ENCODE results near the gene THSD7B. TPM values are rescaled to one million over a fixed set of nuclear protein-coding genes. Genes with fewer than 3 reads are reported as not detected.

THSD7B gene
- total RNA-seq, 1 donor from 2014 or later = not detected

DNA sequence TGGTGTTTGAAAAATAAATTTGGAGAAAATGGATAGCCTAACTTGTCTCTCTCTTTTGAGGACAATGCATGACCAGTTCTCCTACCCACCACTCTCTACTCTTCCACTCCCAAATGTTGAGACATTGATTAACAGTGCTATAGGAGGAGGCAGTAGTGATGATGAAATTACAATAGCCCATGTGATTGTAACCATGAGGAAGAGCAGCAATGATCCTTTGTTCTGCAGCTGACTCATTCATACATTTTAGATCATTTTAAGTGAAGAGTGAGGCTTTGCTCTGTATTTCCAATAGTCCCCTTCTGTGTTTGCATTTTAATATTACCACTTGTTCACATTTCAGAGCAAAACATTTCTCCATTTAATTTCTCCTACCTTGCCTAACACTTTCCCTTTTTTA lies 592.3 kb downstream of the THSD7B start:
- intact Hi-C loops (cut with micrococcal nuclease) = no loop called here

DNA sequence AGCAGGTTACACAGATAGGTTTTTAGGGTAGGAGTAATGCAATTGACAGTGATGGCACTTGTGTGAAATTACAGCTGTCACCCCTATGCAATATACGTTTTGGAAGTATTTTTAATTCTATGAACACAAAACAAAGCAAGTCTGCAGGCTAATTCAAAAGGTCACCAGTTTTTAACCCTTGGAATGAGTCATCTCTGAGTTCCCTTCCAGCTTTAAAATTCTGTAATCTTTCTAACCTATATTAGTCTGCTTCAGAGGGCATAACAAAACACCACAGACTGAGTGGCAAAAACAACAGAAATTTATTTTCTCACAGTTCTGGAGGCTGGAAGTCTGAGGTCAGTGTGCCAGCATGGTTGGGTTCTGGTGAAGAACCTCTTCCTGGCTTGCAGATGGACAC lies 602.0 kb downstream of the THSD7B start:
- intact Hi-C loops (cut with micrococcal nuclease) = no loop called here

DNA sequence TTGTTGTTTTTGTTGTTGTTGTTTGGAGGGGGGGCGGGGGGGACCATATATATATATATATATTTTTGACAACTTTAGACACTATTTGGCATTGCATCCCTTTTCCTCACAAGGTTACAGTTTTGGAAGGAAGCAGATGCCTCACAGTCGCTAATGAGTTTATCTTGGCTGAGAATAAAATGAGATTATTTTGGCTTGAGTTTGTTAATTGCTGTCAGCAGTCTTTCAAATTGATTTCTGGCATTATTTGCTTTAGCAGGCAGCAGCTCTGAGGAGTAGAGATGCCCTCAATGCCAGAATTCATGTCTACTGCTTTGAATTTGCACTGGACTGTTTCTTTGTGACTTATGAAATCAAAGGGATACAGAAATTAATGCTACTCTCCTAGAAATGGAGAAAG lies 603.8 kb downstream of the THSD7B start:
- intact Hi-C loops (cut with micrococcal nuclease) = no loop called here

DNA sequence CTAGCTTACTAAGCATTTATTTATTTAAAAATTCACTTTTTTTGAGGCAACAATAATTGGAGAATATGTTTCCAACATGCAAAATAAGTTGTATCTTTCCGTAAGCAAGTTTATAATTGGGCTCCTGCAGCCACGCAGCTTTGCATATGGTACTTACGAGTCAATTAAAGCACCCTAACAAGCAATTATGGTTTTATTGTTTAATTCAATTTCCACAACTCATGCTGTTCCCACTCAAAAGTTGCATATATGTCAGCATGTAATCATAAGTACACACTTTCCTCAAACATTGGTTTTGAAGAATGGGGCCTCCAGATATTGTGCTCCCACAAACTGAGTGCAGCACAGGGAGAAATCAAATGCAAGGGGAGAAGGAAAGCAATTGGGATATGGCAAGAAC lies 613.8 kb downstream of the THSD7B start:
- intact Hi-C loops (cut with micrococcal nuclease) = no loop called here

DNA sequence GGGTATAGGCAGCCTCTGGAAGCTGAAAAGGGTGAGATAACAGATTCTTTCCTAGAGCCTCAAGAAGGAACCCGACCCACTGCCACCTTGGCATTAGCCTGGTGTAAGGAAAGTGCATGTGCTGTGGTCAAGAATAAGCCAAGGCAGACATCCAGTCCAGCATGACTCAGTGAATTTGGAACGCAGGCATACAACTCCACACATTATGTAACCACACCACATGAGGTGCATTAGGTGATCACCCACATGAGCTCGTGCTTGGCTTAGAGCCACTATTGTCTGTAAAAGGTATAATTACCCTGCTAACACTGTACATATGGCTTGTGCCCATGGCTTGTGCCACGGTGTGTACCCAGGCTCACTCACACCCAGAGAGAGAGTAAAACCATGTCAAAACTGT lies 615.3 kb downstream of the THSD7B start:
- intact Hi-C loops (cut with micrococcal nuclease) = no loop called here

DNA sequence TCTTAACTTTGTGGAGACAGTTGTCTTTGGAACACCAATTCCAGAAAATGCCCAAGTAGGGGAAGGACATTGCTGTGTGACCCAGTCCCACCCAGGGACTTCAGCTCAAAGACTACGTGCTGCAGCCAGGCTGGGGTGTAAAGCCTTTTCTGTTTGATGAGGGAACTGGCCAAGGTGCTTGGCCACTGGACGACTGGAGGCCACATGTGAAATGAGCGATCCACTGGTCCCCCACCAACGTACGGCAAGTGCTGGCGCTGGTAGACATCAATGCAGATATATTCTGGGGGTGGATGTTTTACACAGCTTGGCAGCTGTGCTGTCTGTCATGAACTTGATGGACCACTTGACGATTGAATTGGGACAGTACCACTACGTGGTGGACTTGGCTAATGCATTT lies 616.4 kb downstream of the THSD7B start:
- intact Hi-C loops (cut with micrococcal nuclease) = no loop called here

DNA sequence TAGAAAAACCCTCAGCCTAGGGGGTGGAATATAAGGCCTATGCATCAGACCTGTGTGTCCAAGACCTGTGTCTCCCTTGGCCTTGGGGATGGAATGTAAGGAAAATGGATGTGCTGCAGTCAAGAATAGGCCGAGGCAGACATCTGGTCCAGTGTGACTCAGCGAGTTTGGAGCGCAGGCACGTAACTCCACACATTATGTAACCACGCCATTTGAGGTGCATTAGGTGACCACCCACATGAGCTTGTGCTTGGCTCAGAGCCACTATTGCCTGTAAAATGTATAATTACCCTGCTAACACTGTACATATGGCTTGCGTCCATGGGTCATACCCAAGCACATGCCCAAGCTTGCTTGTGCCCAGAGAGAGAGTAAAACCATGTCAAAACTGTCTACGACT lies 618.0 kb downstream of the THSD7B start:
- intact Hi-C loops (cut with micrococcal nuclease) = no loop called here

DNA sequence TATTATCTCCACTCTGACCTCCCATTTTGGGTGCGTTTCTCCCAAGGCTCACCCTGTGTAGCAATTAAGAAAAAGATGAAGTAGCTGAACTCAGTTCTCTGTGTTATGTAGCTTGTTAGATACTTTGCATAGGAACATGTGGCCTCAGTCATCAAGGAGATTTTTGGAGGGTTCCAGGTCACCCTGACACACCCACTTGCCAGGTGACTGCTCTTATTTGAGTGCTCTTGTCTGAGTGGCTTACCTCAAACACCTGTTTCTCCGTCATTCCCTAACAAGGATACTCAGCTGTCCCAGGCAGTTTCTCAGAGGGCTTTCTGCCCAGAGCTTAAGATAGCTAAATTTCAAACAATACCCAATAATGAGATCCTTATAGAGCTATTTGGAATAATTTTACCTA lies 621.7 kb downstream of the THSD7B start:
- intact Hi-C loops (cut with micrococcal nuclease) = no loop called here

DNA sequence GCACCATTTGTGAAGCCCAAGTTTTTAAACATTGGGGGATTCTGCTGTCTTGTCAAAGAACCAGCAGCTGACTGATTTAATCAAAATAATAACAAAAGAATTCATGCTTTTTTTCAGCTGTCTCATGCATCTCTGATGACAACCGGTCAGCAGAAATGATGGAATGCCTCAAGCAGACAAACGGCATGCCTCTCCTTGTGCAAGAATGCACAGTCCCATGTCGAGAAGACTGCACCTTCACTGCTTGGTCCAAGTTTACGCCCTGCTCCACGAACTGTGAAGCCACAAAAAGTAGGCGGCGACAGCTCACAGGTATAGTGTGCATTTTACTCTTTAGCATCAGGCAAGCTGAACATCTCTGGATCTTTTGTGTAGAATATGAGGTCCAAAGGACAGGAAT lies 640.2 kb downstream of the THSD7B start:
- intact Hi-C loops (cut with micrococcal nuclease) = no loop called here

DNA sequence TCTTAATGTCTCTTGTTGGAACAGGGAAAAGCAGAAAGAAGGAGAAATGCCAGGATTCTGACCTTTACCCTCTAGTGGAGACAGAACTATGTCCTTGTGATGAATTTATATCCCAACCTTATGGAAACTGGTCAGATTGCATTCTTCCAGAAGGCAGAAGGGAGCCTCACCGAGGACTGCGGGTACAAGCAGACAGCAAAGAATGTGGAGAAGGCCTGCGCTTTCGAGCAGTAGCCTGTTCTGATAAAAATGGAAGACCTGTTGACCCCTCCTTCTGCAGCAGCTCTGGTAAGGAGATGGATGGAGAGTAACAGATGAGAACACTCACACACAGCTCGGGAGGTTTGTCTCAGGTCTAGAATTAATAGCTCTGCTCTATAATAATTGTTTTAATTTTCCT lies 646.2 kb downstream of the THSD7B start:
- intact Hi-C loops (cut with micrococcal nuclease) = no loop called here

DNA sequence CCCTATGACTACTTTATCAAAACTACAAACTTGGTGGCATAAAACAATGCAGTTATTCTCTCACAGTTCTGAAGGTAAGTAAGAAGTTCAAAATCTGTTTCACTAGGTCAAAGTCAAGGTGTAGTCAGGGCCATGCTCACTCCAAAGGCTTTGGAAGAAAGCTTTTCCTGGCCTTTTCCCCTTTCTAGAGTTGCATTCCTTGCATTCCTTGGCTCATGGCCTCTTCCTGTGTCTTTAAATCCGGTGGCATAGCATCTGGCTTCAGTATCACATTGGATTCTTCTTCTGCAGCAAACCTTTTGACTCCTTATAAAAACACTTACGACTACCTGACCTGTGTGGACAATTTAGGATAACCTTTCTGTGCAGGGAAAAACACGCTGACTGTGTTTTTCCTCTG lies 655.4 kb downstream of the THSD7B start:
- intact Hi-C loops (cut with micrococcal nuclease) = no loop called here

DNA sequence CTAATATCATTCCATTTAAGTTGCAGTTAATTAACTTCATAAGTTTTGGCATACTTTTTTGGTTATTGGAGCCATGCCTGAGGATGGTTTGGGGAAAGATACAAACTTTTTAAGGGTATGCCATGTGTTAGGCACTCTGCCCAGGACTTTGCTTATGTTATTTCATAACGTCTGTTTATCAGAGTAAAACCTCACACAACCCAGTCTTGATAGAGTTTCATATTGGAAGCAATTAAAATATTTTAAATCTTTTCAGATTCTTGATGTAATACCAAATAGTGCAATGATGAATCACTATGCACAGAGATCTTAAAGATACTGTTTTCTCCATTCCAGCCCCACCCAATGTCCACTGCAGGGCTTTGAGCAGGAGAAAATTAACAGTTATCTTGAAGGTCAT lies 669.8 kb downstream of the THSD7B start:
- intact Hi-C loops (cut with micrococcal nuclease) = no loop called here

DNA sequence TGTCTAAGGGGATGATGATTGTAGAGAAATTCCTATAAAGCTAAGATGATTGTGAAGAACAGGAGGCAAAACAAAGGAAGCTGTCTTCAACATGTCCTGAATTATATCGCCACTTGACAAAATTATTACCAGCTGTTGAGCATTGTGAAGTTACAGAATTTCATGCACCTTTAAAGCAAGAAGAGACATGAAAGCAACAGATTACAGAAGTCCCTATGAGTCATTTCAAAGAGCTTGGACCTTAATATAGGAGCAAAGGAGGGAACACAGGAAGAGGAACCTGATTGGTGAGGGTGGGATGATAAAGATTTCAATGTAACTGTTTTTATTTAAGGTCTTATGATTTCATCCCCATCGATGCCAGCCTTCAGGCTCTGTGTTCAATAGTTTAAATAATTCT lies 672.0 kb downstream of the THSD7B start:
- intact Hi-C loops (cut with micrococcal nuclease) = no loop called here

DNA sequence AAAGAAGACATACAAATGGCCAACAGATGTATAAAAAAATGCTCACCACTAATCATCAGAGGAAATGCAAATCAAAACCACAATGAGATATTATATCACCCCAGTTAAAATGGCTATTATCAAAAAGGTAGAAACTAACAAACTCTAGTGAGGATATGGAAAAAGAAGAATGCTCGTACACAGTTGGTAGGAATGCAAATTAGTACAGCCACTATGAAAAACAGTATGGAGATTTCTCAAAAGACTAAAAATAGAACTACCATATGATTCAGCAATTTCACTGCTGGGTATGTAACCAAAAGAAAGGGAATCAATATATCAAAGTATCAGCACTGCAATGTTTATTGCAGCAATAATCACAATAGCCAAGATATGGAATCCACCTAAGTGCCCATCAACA lies 679.6 kb downstream of the THSD7B start:
- intact Hi-C loops (cut with micrococcal nuclease) = no loop called here

DNA sequence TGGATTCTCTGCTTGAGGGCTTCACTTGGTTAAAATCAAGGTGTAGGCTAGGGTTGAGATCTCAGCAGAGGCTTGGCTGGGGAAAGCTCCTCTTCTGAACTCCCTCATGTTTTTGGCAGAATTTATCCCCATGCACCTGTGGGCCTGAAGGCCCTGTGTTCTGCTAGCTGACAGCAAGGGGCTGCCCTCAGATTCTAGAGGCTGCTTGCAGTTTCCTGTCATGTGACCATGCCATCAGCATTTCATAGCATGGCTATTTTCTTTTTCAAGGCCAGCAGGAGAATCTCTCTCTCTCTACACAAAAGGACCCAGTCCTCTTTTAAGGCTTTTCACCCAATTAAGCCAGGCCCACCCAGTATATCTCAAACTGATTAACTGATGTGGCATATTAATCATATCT lies 684.1 kb downstream of the THSD7B start:
- intact Hi-C loops (cut with micrococcal nuclease) = no loop called here

DNA sequence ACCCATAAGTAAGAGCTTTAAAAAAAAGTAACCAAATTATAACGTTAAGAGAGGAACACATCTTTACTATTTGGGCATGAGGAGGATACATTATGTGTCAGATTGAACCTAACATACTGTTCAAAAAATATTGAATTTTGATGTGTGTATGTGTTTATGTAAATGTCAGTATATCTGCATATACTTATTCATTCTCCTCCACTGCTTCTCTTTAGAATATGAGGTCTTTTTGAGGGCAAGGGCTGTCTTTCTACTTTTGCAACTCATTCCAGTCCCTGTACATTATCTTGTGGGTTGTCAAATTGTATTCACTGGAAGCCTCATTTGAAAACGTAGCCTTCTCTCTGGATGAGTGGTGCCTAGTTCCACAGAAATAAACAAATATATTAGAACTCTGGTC lies 689.5 kb downstream of the THSD7B start:
- intact Hi-C loops (cut with micrococcal nuclease) = no loop called here

DNA sequence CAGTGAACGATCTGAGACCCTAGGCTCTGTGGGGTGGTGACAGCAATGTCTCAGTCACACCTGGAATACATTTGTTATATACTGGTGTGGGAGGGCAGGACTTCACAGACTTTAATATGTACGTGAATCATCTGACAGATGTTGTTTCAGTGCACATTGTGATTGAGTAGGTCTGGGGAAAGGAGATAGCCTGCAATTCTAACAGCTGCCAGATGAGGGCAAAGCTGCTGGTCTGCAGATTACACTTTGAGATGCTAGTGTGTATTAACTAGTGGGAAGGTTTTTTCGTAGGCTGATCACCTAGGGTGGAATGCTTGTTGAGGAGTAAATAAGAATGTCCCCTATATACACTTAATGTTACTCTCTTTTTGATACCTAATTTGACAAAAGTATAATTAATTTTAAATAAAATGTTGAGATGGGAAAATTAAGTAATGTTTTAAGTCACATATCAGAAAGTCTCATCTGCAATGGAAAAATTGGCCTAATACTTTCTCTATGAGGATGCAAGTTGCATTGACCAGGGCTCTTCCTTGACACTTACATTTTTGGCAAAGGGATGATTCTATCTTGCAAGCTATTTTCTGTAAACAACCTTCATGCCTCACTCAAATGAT lies 702.0 kb downstream of the THSD7B start:
- intact Hi-C loops (cut with micrococcal nuclease) = no loop called here

DNA sequence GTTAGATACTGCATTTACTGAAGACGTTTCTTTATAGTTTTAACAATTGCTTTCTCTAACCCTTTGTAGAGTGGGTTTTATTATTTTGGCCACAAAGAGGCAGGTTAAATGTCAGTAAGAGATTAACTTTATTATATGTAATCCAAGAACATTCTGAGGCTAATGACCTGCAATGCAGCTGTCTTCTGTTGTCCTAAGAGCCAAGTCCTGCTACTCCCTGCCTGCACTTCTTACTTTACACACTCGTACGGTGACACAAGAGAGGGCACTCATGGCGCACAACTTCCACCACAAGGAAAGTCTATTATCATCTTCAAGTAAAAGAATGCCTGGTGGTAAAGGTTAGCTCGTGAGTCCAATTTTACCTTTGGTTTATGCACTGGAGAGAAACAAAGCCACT lies 727.9 kb downstream of the THSD7B start:
- intact Hi-C loops (cut with micrococcal nuclease) = no loop called here

DNA sequence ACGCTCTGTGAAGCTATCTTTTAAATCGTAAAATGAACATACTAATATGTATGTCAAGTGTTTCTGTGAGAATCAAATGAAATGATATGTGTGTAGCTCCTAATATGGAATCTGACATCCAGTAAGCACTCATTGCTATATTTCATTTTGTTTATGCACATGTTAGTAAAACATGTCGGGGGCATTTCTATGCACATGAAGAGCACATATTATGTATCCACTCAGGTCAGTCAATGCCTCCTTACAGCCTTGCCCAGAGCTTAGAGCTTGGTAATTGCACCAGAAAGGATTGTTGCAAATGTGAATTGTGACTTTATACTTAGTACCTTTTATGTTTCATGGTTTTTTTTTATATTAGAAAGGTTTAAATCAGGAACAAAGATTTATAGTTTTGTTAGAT lies 735.3 kb downstream of the THSD7B start:
- intact Hi-C loops (cut with micrococcal nuclease) = no loop called here

DNA sequence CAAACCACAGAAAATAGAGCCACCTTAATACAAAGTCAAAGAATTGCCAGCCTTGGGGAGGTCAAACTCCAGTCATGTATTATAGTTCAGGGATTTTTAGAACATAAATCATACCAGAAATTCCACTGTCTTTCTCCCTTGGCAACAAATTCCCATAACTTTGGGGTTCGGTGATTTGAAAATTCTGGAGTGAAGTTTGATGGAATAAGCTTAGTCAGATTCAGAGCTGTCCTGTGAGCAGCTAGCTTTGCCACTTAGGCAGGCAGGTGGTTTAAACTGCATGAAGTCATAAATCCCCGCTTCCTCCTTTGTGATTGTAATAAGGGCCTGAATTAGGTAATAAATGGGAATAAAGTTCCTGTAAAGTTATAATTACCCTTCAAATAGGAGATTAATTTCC lies 741.9 kb downstream of the THSD7B start:
- intact Hi-C loops (cut with micrococcal nuclease) = no loop called here

DNA sequence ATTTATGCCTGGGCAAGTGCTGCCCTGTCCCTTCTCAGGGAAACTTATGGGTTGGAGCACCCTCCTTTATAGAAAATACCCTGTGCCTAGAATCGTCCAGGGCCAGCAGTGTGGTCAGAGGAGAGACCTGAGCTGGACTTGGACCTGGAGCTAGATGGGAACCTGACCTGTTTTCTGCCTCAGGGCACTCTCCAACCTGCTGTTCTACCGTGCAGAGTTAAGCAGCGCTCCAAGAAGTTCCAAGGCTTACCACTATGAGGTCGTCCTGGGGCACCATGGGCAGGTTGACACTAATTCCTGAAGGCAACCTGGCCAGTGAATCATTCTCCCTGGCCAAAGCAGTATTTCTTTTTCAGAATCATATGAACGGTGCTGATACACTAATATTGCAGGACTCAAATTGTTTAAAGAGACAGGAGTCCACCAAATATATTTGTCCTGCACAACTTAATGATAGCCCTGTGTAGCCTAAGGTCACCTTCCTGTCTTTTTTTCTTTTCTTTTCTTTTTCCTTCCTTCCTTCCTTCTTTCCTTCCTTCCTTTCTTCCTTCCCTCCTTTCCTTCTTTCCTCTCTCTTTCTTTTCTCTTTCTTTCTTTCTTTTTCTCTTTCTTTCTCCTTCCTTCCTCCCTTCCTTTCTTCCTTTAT lies 743.5 kb downstream of the THSD7B start:
- intact Hi-C loops (cut with micrococcal nuclease) = no loop called here

DNA sequence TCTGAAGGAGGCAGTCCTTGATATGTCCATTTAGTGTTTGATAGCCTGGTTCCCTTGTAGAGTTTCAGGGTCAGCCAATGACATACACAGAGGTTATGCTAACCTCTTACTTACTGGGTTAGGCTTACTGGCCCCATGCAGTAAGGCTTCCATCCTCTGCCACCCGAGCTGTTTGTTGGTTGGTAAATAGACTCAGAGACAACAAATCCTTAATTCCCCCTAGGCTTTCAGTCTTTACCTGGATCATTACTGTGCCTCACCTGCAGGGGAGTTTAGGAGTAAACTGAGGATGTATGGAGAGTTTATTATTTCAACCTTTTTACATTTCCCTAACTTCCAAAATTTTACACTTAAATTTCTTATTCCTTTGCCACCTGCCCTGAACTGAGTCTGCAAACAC lies 746.2 kb downstream of the THSD7B start:
- intact Hi-C loops (cut with micrococcal nuclease) = no loop called here
